SK-N-SH (cell line): ENCODE data around the gene THBD. TPM values are rescaled to one million over a fixed set of nuclear protein-coding genes. Genes with fewer than 3 reads are reported as not detected.

Experiments
- CTCF ChIA-PET: fragments of 300-600, 350-600 bp; formaldehyde crosslinking; extraction: SDS; loops from one replicate; lab custom pipeline; 2021; lab: Yijun Ruan, JAX
- POLR2A ChIA-PET: fragments of 350-600 bp; sonication (Branson Sonifier 250); formaldehyde crosslinking; extraction: SDS; loops from one replicate; lab custom pipeline; 2020; ENCODE audit warnings: antibody characterized with exemption, inconsistent platforms; lab: Yijun Ruan, JAX
- DNase-seq: peaks from one replicate; pipeline ENCODE4 v3.0.0; 2012
- H2AFZ ChIP-seq: fragments of 200-600 bp; sonication (generic); 2 replicates; pipeline ENCODE4 v1.8.1; 2016; ENCODE audit warnings: antibody characterized with exemption, mild to moderate bottlenecking, low read depth
- H3F3A ChIP-seq: fragments of 200-600 bp; sonication (generic); replicated peaks from 2 replicates; pipeline ENCODE3; 2016; ENCODE audit warnings: antibody characterized with exemption, mild to moderate bottlenecking; ENCODE audit not compliant: insufficient read depth
- H3K27ac ChIP-seq, 2 experiments: fragments of 200-500 bp in 1 of 2; fragments of 200-600 bp in 1 of 2; sonication (Bioruptor generic) in 1 of 2; sonication (generic), shearing (Covaris generic) in 1 of 2; 2 replicates each; pipeline versions ENCODE4 v1.5.1 to v1.6.1; 2014 to 2016; ENCODE audit warnings: low read depth in 2 of 2, inconsistent platforms in 1 of 2, low read length in 1 of 2, mild to moderate bottlenecking in 1 of 2, mixed read lengths in 1 of 2
- H3K27me3 ChIP-seq: fragments of 200-600 bp; sonication (generic), shearing (Covaris generic); 2 replicates; pipeline ENCODE4 v1.6.1; 2016; ENCODE audit warnings: mixed run types; ENCODE audit not compliant: insufficient read depth
- H3K36me3 ChIP-seq, 2 experiments: fragments of 200-500 bp in 1 of 2; fragments of 200-600 bp in 1 of 2; sonication (Bioruptor generic) in 1 of 2; sonication (generic) in 1 of 2; replicated peaks in 1 of 2; 2 replicates each; pipeline versions ENCODE3 to v1.5.1; 2014 to 2016; ENCODE audit warnings: low read length in 1 of 2, mild to moderate bottlenecking in 1 of 2; ENCODE audit not compliant: insufficient read depth in 2 of 2, control insufficient read depth in 1 of 2
- H3K4me1 ChIP-seq, 2 experiments: fragments of 200-500 bp in 1 of 2; fragments of 200-600 bp in 1 of 2; sonication (Bioruptor generic) in 1 of 2; sonication (generic), shearing (Covaris generic) in 1 of 2; 2 replicates each; pipeline versions ENCODE4 v1.5.1 to v1.6.1; 2014 to 2016; ENCODE audit warnings: low read depth in 1 of 2, low read length in 1 of 2, mixed run types in 1 of 2; ENCODE audit not compliant: insufficient read depth in 2 of 2, control insufficient read depth in 1 of 2
- H3K4me2 ChIP-seq: fragments of 200-600 bp; sonication (generic), shearing (Covaris generic); 2 replicates; pipeline ENCODE4 v1.6.1; 2017; ENCODE audit warnings: mixed run types
- H3K4me3 ChIP-seq, 2 experiments: fragments of 200-500 bp in 1 of 2; fragments of 200-600 bp in 1 of 2; sonication (Bioruptor generic) in 1 of 2; sonication (generic), shearing (Covaris generic) in 1 of 2; 2 replicates each; pipeline versions ENCODE4 v1.5.1 to v1.8.1; 2014 to 2016; ENCODE audit warnings: low read depth in 2 of 2, inconsistent platforms in 1 of 2, low read length in 1 of 2, mild to moderate bottlenecking in 1 of 2, mixed read lengths in 1 of 2, moderate library complexity in 1 of 2
- H3K79me2 ChIP-seq: fragments of 200-600 bp; sonication (generic); 2 replicates; pipeline ENCODE4 v1.8.1; 2017; ENCODE audit warnings: mild to moderate bottlenecking; ENCODE audit not compliant: insufficient read depth
- H3K9ac ChIP-seq: fragments of 200-600 bp; sonication (generic); 2 replicates; pipeline ENCODE4 v1.6.1; 2017; ENCODE audit warnings: mixed run types
- H3K9me2 ChIP-seq: fragments of 200-600 bp; sonication (generic); 2 replicates; pipeline ENCODE4 v1.6.1; 2017; ENCODE audit warnings: mixed run types
- H3K9me3 ChIP-seq: fragments of 200-600 bp; sonication (generic); 2 replicates; pipeline ENCODE4 v1.6.1; 2017; ENCODE audit warnings: mixed run types, mild to moderate bottlenecking, moderate library complexity
- H4K20me1 ChIP-seq: fragments of 200-600 bp; sonication (generic); 2 replicates; pipeline ENCODE4 v1.6.1; 2017; ENCODE audit warnings: mild to moderate bottlenecking, mixed run types; ENCODE audit not compliant: insufficient read depth
- CHD2 ChIP-seq: fragments of 150-350 bp; IDR thresholded peaks from 2 replicates; pipeline ENCODE4 v1.6.1; 2018; ENCODE audit warnings: low read length; ENCODE audit not compliant: partially characterized antibody
- ELF1 ChIP-seq: IDR thresholded peaks from 2 replicates; pipeline ENCODE4 v1.4.0; 2012
- EP300 ChIP-seq, 2 experiments: IDR thresholded peaks; 2 replicates each; pipeline versions ENCODE4 v1.4.0 to v1.6.1; 2012; ENCODE audit warnings: borderline replicate concordance in 1 of 2, low read depth in 1 of 2, low read length in 1 of 2
- FOSL2 ChIP-seq: IDR thresholded peaks from 2 replicates; pipeline ENCODE4 v1.4.0; 2012; ENCODE audit warnings: low read depth, mild to moderate bottlenecking, moderate library complexity, borderline replicate concordance
- FOXJ3 ChIP-seq: sonication (generic); formaldehyde crosslinking; IDR thresholded peaks from 2 replicates; pipeline ENCODE4 v1.5.1; 2020; ENCODE audit warnings: mild to moderate bottlenecking, missing genetic modification reagents
- FOXM1 ChIP-seq: IDR thresholded peaks from 2 replicates; pipeline ENCODE4 v1.4.0; 2012; ENCODE audit warnings: low read depth, mild to moderate bottlenecking
- GATA2 ChIP-seq: sonication (generic); formaldehyde crosslinking; IDR thresholded peaks from 2 replicates; pipeline ENCODE4 v1.5.0; 2020; ENCODE audit warnings: mild to moderate bottlenecking, missing genetic modification reagents
- IRF3 ChIP-seq: fragments of 150-350 bp; IDR thresholded peaks from 2 replicates; pipeline ENCODE4 v1.6.1; 2016; ENCODE audit warnings: mild to moderate bottlenecking, low read depth, low read length
- MEF2A ChIP-seq: IDR thresholded peaks from 2 replicates; pipeline ENCODE4 v1.4.0; 2012; ENCODE audit warnings: low read depth, borderline replicate concordance
- NFIC ChIP-seq: IDR thresholded peaks from 2 replicates; pipeline ENCODE4 v1.4.0; 2012; ENCODE audit warnings: borderline replicate concordance
- POLR2AphosphoS5 ChIP-seq: IDR thresholded peaks from 2 replicates; pipeline ENCODE4 v1.6.1; 2012; ENCODE audit warnings: low read depth, low read length
- REST ChIP-seq: IDR thresholded peaks from 2 replicates; pipeline ENCODE4 v1.6.1; 2012; ENCODE audit warnings: mild to moderate bottlenecking, low read depth, low read length, moderate library complexity
- RFX5 ChIP-seq: IDR thresholded peaks from 2 replicates; pipeline ENCODE4 v1.6.1; 2012; ENCODE audit warnings: mild to moderate bottlenecking, improper control_type of control experiment, low read length
- SIN3A ChIP-seq: IDR thresholded peaks from 2 replicates; pipeline ENCODE4 v1.6.1; 2012; ENCODE audit warnings: low read depth, mild to moderate bottlenecking, low read length, moderate library complexity, borderline replicate concordance
- SMC3 ChIP-seq: IDR thresholded peaks from 2 replicates; pipeline ENCODE4 v1.6.1; 2012; ENCODE audit warnings: low read depth, low read length, improper control_type of control experiment
- TAF1 ChIP-seq: IDR thresholded peaks from 2 replicates; pipeline ENCODE4 v1.6.1; 2012; ENCODE audit warnings: low read depth, mild to moderate bottlenecking, low read length, moderate library complexity, borderline replicate concordance
- USF1 ChIP-seq: IDR thresholded peaks from 2 replicates; pipeline ENCODE4 v1.4.0; 2012; ENCODE audit warnings: low read depth, borderline replicate concordance
- USF2 ChIP-seq: fragments of 150-350 bp; IDR thresholded peaks from 2 replicates; pipeline ENCODE4 v1.6.1; 2017; ENCODE audit warnings: antibody characterized with exemption, low read length, low read depth, borderline replicate concordance
- WGBS: methylation state at CpG from one replicate; pipeline ENCODE4 v1.1.6; 2017; ENCODE audit warnings: low lambda C conversion rate; 5-methylcytosine and 5-hydroxymethylcytosine counted together
- polyA plus RNA-seq, 3 experiments: library from polyadenylated mRNA; depleted of rRNA; stranded (reverse); fragments of >200 nt; gene quantifications; 2 replicates each; pipeline ENCODE4 v1.2.3, GENCODE V29; 2012
- TF ChIP-seq, protein P1 (sequence below): IDR thresholded peaks from 2 replicates; pipeline ENCODE4 v1.4.0; 2012; ENCODE audit warnings: low read depth

Gene THBD
- polyA plus RNA-seq, 1 of the 3 experiments (the other 2 are of a cell fraction) = 0.33 TPM

- no peaks in the 10 kb centered on the region for H3K36me3 ChIP-seq
- no peak overlapping the region for H2AFZ ChIP-seq
- no peak overlapping the region for H3K4me2 ChIP-seq
- H3K27ac ChIP-seq = no peak overlapping the region
- no peaks in the 10 kb centered on the region for H3F3A ChIP-seq
- no peak overlapping the region for H3K4me3 ChIP-seq
- no peak for TF ChIP-seq USF1
- TF ChIP-seq FOXJ3 (CRISPR knock-in tag) = no peak
- no peak for TF ChIP-seq EP300 (IDR thresholded peaks at IDR 0.05; ENCODE audit: borderline replicate concordance in 1 of 2, low read depth in 1 of 2, low read length in 1 of 2)
- no peak for TF ChIP-seq SIN3A
- no peak for TF ChIP-seq USF2
- TF ChIP-seq IRF3 = no peak
- TF ChIP-seq RFX5 = no peak
- TF ChIP-seq ELF1 = no peak
- TF ChIP-seq FOSL2 = no peak
- no peak for TF ChIP-seq SMC3
- no peak for TF ChIP-seq MEF2A
- no peak overlapping the region for H3K9ac ChIP-seq
- no peaks in the 10 kb centered on the region for H3K4me1 ChIP-seq
- no peaks in the 10 kb centered on the region for H3K79me2 ChIP-seq
- ChIA-PET CTCF (no interaction called here), POLR2A (no interaction called here)
- H4K20me1 ChIP-seq = no peaks in the 10 kb centered on the region
- no peak for DNase-seq
- no peaks in the 10 kb centered on the region for H3K9me2 ChIP-seq
- H3K9me3 ChIP-seq = no peaks in the 10 kb centered on the region
- WGBS = 44% methylated on average over 8 of the region's 9 CpGs
- H3K27me3 ChIP-seq = peaks cover 12% of the 10 kb centered on the region; the same call in 1 of the 2 replicates
Observed at GRCh38 chr20:23007886-23008655, 41.4 kb downstream of the THBD start.

GRCh38 chr20:23007462-23007861, 42.0 kb downstream of the THBD start:
- no peak overlapping the region for H2AFZ ChIP-seq
- DNase-seq = no peak
- ChIA-PET POLR2A (no interaction called here), CTCF (no interaction called here)
- H3K4me3 ChIP-seq = no peak overlapping the region
- H3K4me1 ChIP-seq = no peaks in the 10 kb centered on the region
- H3F3A ChIP-seq = no peaks in the 10 kb centered on the region
- no peaks in the 10 kb centered on the region for H3K79me2 ChIP-seq
- H3K9me3 ChIP-seq = no peaks in the 10 kb centered on the region
- no peaks in the 10 kb centered on the region for H3K36me3 ChIP-seq
- no peak overlapping the region for H3K4me2 ChIP-seq
- H4K20me1 ChIP-seq = no peaks in the 10 kb centered on the region
- H3K9me2 ChIP-seq = no peaks in the 10 kb centered on the region
- H3K9ac ChIP-seq = no peak overlapping the region
- TF ChIP-seq FOXM1 = no peak
- no peak for TF ChIP-seq NFIC
- no peak for TF ChIP-seq FOSL2
- TF ChIP-seq, protein P1, sequence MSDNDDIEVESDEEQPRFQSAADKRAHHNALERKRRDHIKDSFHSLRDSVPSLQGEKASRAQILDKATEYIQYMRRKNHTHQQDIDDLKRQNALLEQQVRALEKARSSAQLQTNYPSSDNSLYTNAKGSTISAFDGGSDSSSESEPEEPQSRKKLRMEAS = no peak
- no peak for TF ChIP-seq TAF1
- no peak for TF ChIP-seq POLR2AphosphoS5
- no peak for TF ChIP-seq GATA2
- TF ChIP-seq EP300 (IDR thresholded peaks at IDR 0.05; ENCODE audit: borderline replicate concordance in 1 of 2, low read depth in 1 of 2, low read length in 1 of 2) = no peak
- no peak for TF ChIP-seq CHD2
- no peak for TF ChIP-seq REST
- TF ChIP-seq IRF3 = no peak
- peaks cover 12% of the 10 kb centered on the region; the same call in 1 of the 2 replicates for H3K27me3 ChIP-seq
- H3K27ac ChIP-seq = no peak overlapping the region
- WGBS = 16% methylated on average over 3 of the region's 3 CpGs
